Erythroblast (primary cell): ENCODE data around the gene CDH2.

Source experiments
- GATA1 ChIP-seq: IDR thresholded peaks from 2 replicates; pipeline ENCODE4 v1.6.1; 2011; ENCODE audit warnings: low read depth, mild to moderate bottlenecking, control low read depth, low read length, moderate library complexity
- POLR2A ChIP-seq: IDR thresholded peaks from 2 replicates; pipeline ENCODE4 v1.6.1; 2011; ENCODE audit warnings: mild to moderate bottlenecking, low read length

GRCh38 chr18:28124131-28125029 is 52.5 kb downstream of the CDH2 start:
- TF ChIP-seq GATA1 (no peak), POLR2A (no peak)
